Karpas-422 (cell line): ENCODE results near the gene CHI3L1. TPM values are rescaled to one million over a fixed set of nuclear protein-coding genes. Genes with fewer than 3 reads are reported as not detected.

Experiments
- DNase-seq: peaks from one replicate; pipeline ENCODE4 v3.0.0-alpha.2; 2015
- H2AFZ ChIP-seq: fragments of 200-600 bp; sonication (generic); 2 replicates; pipeline ENCODE4 v1.6.1; 2014; ENCODE audit warnings: antibody characterized with exemption, low read length, mixed read lengths
- H3K27ac ChIP-seq: fragments of 200-600 bp; sonication (generic); 2 replicates; pipeline ENCODE4 v1.5.1; 2014; ENCODE audit warnings: mild to moderate bottlenecking, low read length, moderate library complexity
- H3K27me3 ChIP-seq: fragments of 200-600 bp; sonication (generic); 2 replicates; pipeline ENCODE4 v1.6.1; 2014; ENCODE audit warnings: low read length, mixed read lengths
- H3K36me3 ChIP-seq: fragments of 200-600 bp; sonication (generic); 2 replicates; pipeline ENCODE4 v1.6.1; 2014; ENCODE audit warnings: low read length, mixed read lengths; ENCODE audit not compliant: insufficient read depth
- H3K4me1 ChIP-seq: fragments of 200-600 bp; sonication (generic); 2 replicates; pipeline ENCODE4 v1.6.1; 2014; ENCODE audit warnings: mild to moderate bottlenecking, low read length, mixed read lengths
- H3K4me2 ChIP-seq: fragments of 200-600 bp; sonication (generic); 2 replicates; pipeline ENCODE4 v1.6.1; 2014; ENCODE audit warnings: low read length, low read depth, mild to moderate bottlenecking; ENCODE audit not compliant: poor library complexity, severe bottlenecking
- H3K4me3 ChIP-seq: fragments of 200-600 bp; sonication (generic); 2 replicates; pipeline ENCODE4 v1.5.1; 2014; ENCODE audit warnings: mild to moderate bottlenecking, antibody characterized with exemption, low read length, mixed read lengths
- H3K79me2 ChIP-seq: fragments of 200-600 bp; sonication (generic); 2 replicates; pipeline ENCODE4 v1.6.1; 2014; ENCODE audit warnings: mild to moderate bottlenecking, low read length, mixed read lengths
- H3K9ac ChIP-seq: fragments of 200-600 bp; sonication (generic); 2 replicates; pipeline ENCODE4 v1.6.0; 2014; ENCODE audit warnings: low read length
- H3K9me2 ChIP-seq: fragments of 200-600 bp; sonication (generic), shearing (Covaris generic); replicated peaks from 2 replicates; pipeline ENCODE4 v1.6.0; 2014; ENCODE audit warnings: mild to moderate bottlenecking, low read length, moderate library complexity; ENCODE audit not compliant: insufficient read depth
- H3K9me3 ChIP-seq: fragments of 300-700, 200-600 bp; sonication (generic); 2 replicates; pipeline ENCODE4 v1.6.1; 2014; ENCODE audit warnings: low read length, mixed read lengths
- H4K20me1 ChIP-seq: fragments of 200-600 bp; sonication (generic); 2 replicates; pipeline ENCODE4 v1.6.1; 2014; ENCODE audit warnings: mild to moderate bottlenecking, antibody characterized with exemption, low read length, low read depth; ENCODE audit not compliant: insufficient read depth
- total RNA-seq: library from RNA; depleted of rRNA; stranded (reverse); fragments of >200 nt; shearing (Covaris generic); gene quantifications from 2 replicates; pipeline ENCODE4 v1.2.3, GENCODE V29; 2014; ENCODE audit warnings: low replicate concordance

The CHI3L1 gene
- total RNA-seq, 1 experiment from 2014 or later = 10.1 TPM

DNA sequence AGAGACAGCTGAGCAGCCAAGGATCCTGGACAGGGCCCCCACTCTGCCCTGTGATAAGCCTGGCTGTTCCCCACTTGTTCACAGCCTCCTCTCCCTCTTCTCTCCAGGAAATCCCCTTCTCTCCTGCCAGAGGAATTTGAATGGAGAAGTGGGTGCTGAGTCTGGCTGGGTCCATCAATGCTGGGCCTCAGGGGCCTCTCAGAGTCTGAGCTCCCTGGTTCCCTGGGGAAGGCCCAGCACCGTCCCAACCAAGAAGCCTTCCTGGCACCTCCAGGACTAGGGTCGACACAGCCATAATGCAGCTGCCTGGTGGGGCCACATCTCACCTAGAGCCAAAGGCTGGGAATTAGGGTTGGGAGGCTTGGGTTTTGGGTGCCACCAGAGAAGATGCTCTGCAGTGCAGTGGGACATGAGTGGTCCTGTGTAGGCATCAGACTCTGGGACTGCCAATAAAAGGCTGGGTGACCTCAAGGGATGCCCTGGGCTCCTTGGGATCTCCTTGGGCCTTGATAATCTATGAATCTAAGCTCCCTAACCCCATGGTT, 13.4 kb downstream of the CHI3L1 start:
- H3K4me1 ChIP-seq = peaks cover 100% of the 10 kb centered on the region
- peak overlapping the region; percentile 89 for H3K4me2 ChIP-seq

DNA sequence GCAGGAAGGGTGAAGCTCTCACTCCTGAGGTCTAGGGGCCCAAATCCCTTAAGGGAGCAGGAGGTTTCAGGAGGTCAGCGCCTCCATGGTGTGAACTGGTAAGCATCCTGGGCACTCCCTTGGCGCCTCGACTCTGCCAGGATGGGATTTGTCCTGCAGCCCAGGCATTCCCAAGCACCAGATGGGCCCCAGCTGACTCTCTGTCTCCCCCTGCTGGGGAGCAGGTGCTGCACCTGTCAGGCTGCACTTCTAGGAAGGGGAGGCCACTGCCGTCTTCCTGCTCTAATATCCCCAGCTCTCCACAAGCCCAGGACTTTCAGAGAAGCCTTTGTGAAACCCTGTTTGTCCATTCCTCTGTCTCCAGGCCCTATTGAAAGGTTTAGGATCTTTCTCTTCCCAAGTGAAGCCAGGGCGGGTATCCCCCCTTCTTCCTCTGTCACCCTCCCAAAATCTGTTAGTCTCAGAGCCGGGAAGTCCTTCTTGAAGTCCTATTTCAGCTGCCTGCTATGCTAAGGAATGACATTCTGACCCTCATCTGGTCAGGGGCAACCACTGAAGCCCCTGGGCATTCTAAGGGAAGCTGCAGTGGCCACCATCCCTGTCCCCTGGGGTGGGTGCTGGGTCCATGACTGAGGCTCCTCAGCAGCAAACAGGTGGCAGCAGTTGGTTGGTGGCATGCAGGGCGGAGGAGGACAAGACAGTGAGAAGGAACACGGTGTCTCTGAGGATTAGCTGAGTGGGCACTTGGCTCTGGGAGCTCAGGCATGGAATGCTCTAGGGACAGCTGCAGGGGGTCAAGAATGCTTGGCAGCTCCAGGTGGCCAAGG, 14.1 kb downstream of the CHI3L1 start:
- peak; percentile 81 for DNase-seq
- Histone ChIP-seq H3K4me2 (peak overlapping the region; percentile 89), H3K79me2 (no peaks in the 10 kb centered on the region), H2AFZ (no peak overlapping the region), H4K20me1 (peaks cover 10% of the 10 kb centered on the region; the same call in 1 of the 2 replicates), H3K27ac (peak overlapping the region; percentile 99), H3K9ac (peak overlapping the region; percentile 74), H3K4me3 (peak overlapping the region; percentile 58), H3K9me2 (no peaks in the 10 kb centered on the region), H3K27me3 (no peaks in the 10 kb centered on the region), H3K9me3 (no peaks in the 10 kb centered on the region), H3K4me1 (peaks cover 100% of the 10 kb centered on the region), H3K36me3 (peaks cover 44% of the 10 kb centered on the region)

More for the DNA sequence above, 13.4 kb downstream of the CHI3L1 start:
- H3K9me3 ChIP-seq = no peaks in the 10 kb centered on the region
- peak overlapping the region; percentile 74 for H3K9ac ChIP-seq
- no peaks in the 10 kb centered on the region for H3K27me3 ChIP-seq
- H3K27ac ChIP-seq = peak overlapping the region; percentile 99
- H4K20me1 ChIP-seq = peaks cover 10% of the 10 kb centered on the region; the same call in 1 of the 2 replicates
- H3K36me3 ChIP-seq = peaks cover 44% of the 10 kb centered on the region
- no peak overlapping the region for H2AFZ ChIP-seq
- peak; percentile 53 for DNase-seq
- no peaks in the 10 kb centered on the region for H3K79me2 ChIP-seq
- H3K4me3 ChIP-seq = peak overlapping the region; percentile 58
- no peaks in the 10 kb centered on the region for H3K9me2 ChIP-seq

DNA sequence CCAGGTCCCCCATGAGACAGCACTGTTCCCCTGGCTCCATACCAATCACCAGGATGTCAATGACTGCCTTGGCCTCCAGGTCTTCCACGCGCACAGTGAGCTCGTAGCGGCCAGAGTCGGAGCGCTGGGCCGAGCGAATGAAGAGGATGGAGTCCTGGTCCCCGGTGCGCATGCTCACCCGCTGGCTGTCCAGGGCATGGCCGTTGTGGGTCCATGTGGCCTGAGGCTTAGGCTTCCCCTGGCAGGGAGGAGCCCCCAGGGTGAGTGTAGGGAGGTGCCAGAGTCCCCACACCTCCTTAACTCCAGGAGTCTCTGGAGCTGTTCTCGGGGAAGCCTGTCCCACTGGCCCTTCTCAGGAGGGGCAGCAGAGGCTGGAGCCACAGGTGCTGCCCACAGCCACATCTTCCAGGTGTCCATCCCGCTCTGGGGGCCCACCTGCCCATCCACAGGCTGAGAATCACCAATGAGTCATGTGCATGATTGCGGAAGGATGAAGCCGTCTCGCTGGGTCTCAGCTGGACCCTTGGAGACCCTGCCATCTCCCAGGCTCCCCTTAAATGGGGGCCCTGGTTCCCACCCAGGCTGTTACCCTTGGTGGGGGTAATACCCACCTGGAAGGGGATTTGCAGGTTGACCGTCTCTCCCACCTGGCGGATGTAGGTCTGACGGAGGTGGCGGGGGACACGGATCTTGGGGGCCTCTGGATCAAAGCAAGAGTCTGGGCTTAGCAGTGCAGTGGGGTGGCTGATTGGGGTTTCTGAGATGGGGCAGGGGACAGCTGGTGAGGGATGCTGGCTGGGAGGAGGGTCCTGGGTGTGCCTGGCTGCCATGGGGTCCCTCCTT, 14.9 kb downstream of the CHI3L1 start:
- H3K9me2 ChIP-seq = no peaks in the 10 kb centered on the region
- peaks cover 44% of the 10 kb centered on the region for H3K36me3 ChIP-seq
- H3K9me3 ChIP-seq = no peaks in the 10 kb centered on the region
- H4K20me1 ChIP-seq = peaks cover 10% of the 10 kb centered on the region; the same call in 1 of the 2 replicates
- H2AFZ ChIP-seq = no peak overlapping the region
- peak; percentile 55 for DNase-seq
- peak overlapping the region; percentile 74 for H3K9ac ChIP-seq
- no peaks in the 10 kb centered on the region for H3K79me2 ChIP-seq
- H3K4me2 ChIP-seq = peak overlapping the region; percentile 89
- H3K4me3 ChIP-seq = peak overlapping the region; percentile 24; the same call in 1 of the 2 replicates
- H3K4me1 ChIP-seq = peaks cover 100% of the 10 kb centered on the region
- no peaks in the 10 kb centered on the region for H3K27me3 ChIP-seq
- peak overlapping the region; percentile 99 for H3K27ac ChIP-seq

DNA sequence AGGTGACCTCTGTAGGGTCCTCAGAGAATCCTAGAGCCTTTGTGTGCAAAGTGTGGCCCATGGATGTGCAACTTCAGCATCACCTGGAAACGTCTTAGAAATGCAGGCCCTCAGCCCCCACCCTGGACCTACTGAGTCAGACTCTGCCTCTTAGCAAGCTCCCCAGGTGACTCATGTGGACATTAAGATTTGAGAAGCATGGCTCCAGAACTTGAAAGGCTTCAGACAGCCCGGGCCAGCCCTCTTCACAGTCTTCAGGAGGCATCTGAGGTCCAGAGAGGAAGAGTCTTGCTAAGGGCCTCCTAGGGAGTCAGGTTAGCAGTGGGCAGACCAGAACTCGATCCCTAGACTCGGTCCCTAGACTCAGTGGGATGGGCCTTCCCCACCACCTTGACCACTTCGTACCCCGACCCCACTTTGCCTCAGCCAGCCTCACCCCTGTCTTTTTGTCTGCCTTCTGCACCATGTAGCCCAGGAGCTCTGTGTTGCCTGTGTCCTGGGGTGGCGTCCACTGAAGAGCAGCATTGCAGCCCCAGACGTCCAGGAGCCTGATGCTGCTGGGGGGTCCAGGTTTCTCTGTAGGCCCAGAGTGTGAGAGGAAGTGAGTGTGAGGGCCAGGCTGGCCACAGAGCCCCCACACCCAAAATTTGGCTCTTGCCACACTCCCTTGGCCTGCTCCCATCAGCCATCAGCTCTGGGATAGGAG, 15.7 kb downstream of the CHI3L1 start:
- Histone ChIP-seq H3K4me3 (peak overlapping the region; percentile 24; the same call in 1 of the 2 replicates), H4K20me1 (peaks cover 10% of the 10 kb centered on the region; the same call in 1 of the 2 replicates), H3K9ac (peak overlapping the region; percentile 74; the same call in 1 of the 2 replicates), H3K4me1 (peaks cover 99% of the 10 kb centered on the region), H3K79me2 (no peaks in the 10 kb centered on the region), H3K9me3 (no peaks in the 10 kb centered on the region), H3K4me2 (peak overlapping the region; percentile 89), H3K36me3 (peaks cover 44% of the 10 kb centered on the region), H3K9me2 (no peaks in the 10 kb centered on the region), H3K27me3 (no peaks in the 10 kb centered on the region), H3K27ac (peak overlapping the region; percentile 99), H2AFZ (no peak overlapping the region)
- DNase-seq = peak; percentile 56

DNA sequence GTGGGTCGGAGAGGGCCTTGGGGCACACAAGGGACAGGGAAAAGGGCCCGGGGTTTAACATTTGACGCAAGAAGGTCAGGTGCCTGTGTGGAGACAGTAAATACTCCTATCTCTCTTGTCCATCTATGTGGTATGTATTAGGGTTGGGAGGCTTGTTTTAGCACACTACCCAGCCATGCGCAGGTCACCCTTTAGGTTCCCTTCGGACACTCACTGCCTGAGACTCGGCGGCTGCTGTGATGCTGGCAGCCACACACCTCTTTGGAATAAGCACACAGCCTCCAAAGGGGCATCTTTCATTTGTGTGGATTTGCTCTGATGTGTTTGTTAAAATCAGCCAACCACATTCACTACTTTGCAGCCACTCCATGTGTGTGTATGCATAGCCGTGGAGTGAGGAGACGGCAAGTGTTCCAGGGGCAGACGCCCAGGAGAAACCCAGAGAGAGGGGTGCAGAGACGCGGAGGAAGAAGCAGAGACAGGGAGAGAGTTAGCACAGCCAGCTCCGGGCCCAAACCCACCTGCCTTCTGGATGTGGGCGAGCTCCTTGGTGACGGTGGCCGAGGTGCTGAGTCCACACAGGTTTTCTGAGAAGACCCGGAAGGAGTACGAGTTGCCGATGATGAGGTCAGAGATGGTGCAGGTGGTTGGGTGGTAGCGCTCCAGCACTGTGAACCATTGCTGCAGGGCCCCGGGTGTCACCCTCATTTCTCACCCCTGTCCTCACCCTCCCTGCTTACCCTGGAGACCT, 16.6 kb downstream of the CHI3L1 start:
- Histone ChIP-seq H2AFZ (no peak overlapping the region), H3K4me2 (peak overlapping the region; percentile 89), H4K20me1 (peaks cover 10% of the 10 kb centered on the region; the same call in 1 of the 2 replicates), H3K36me3 (peaks cover 44% of the 10 kb centered on the region), H3K27me3 (no peaks in the 10 kb centered on the region), H3K9me3 (no peaks in the 10 kb centered on the region), H3K27ac (peak overlapping the region; percentile 99), H3K9ac (peak overlapping the region; percentile 74; the same call in 1 of the 2 replicates), H3K79me2 (no peaks in the 10 kb centered on the region), H3K4me1 (peaks cover 91% of the 10 kb centered on the region), H3K4me3 (0 out of 2 replicates have a peak overlapping the region, but pooled peaks have one; percentile 4), H3K9me2 (no peaks in the 10 kb centered on the region)
- no peak for DNase-seq

DNA sequence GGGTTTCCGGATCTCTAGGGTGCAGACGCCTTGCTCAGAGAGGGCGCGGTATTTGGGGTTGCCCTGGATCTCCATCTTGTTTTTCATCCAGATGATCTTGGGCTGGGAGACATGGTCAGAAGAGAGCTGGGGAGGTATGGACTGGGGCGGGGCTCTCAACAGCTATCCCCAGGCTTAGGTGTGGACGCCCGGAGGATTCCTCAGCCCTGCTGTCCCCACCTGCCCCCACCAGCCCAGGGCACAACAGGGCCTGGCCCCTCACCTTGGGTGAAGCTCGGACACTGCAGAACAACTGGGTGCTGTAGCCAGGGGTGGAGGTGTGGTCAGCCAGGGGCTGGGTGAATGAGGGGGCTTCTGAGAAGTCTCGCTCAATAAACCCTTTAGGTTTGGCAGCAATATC, 17.5 kb downstream of the CHI3L1 start:
- Histone ChIP-seq H2AFZ (no peak overlapping the region), H4K20me1 (peaks cover 10% of the 10 kb centered on the region; the same call in 1 of the 2 replicates), H3K36me3 (peaks cover 40% of the 10 kb centered on the region), H3K4me3 (no peak overlapping the region), H3K27ac (peak overlapping the region; percentile 99), H3K9me2 (no peaks in the 10 kb centered on the region), H3K9ac (no peak overlapping the region), H3K27me3 (no peaks in the 10 kb centered on the region), H3K9me3 (no peaks in the 10 kb centered on the region), H3K4me2 (peak overlapping the region; percentile 89), H3K79me2 (no peaks in the 10 kb centered on the region), H3K4me1 (peaks cover 82% of the 10 kb centered on the region)
- DNase-seq = no peak

DNA sequence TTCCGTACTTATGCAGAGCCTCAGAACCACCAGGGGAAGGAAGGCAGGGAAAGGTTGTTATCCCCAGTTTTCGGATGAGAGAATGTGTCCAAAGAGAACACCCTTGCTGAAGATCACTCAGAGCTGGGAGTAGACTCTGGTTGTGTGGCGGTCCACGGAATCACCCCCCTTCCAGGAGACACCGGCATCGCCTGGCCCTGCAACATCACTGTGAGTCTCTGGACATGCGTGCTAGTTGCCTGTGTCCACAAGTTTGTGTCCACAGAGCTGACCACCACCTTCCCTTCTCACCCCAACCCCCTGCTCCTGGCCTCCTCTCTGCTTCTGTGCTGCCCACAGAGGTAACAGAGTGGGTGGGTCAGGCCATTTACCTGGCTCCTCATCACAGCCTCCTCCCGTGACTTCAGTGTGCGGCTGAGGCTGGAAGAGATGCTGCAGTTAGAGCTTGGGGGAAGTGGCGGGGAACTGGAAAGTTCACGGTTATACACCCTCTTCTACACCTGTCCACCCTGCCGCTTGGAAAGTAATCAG, 18.2 kb downstream of the CHI3L1 start:
- no peak overlapping the region for H3K4me3 ChIP-seq

More for the DNA sequence above, 18.2 kb downstream of the CHI3L1 start:
- peaks cover 40% of the 10 kb centered on the region for H3K36me3 ChIP-seq
- peaks cover 10% of the 10 kb centered on the region; the same call in 1 of the 2 replicates for H4K20me1 ChIP-seq
- H3K4me2 ChIP-seq = peak overlapping the region; percentile 89
- no peaks in the 10 kb centered on the region for H3K9me2 ChIP-seq
- no peak overlapping the region for H2AFZ ChIP-seq
- no peaks in the 10 kb centered on the region for H3K27me3 ChIP-seq
- H3K9me3 ChIP-seq = no peaks in the 10 kb centered on the region
- DNase-seq = no peak
- H3K9ac ChIP-seq = no peak overlapping the region
- peak overlapping the region; percentile 99 for H3K27ac ChIP-seq
- no peaks in the 10 kb centered on the region for H3K79me2 ChIP-seq
- H3K4me1 ChIP-seq = peaks cover 76% of the 10 kb centered on the region
